H9 (cell line): ENCODE measurements around the gene FYCO1. TPM values are rescaled to one million over a fixed set of nuclear protein-coding genes. Genes with fewer than 3 reads are reported as not detected.

Experiments
- DNase-seq: peaks from one replicate; pipeline ENCODE4 v3.0.0-alpha.2; 2017
- H2AFZ ChIP-seq: one replicate; pipeline ENCODE4 v1.6.1; 2013; ENCODE audit warnings: mild to moderate bottlenecking, low read length, control low read depth, moderate library complexity
- H2AK5ac ChIP-seq: 2 replicates; pipeline ENCODE4 v1.6.1; 2013; ENCODE audit warnings: low read length, control low read depth, mixed read lengths; ENCODE audit not compliant: insufficient read length
- H2BK120ac ChIP-seq: one replicate; pipeline ENCODE4 v1.6.1; 2013; ENCODE audit warnings: low read depth, mild to moderate bottlenecking, low read length, control low read depth, inconsistent platforms; ENCODE audit not compliant: poor library complexity, severe bottlenecking
- H2BK12ac ChIP-seq: 2 replicates; pipeline ENCODE4 v1.6.1; 2013; ENCODE audit warnings: low read length, control low read depth, mixed read lengths, low read depth; ENCODE audit not compliant: insufficient read length
- H2BK15ac ChIP-seq: 2 replicates; pipeline ENCODE4 v1.6.1; 2013; ENCODE audit warnings: low read depth, low read length, control low read depth
- H2BK20ac ChIP-seq: one replicate; pipeline ENCODE4 v1.6.1; 2013; ENCODE audit warnings: low read depth, mild to moderate bottlenecking, low read length, control low read depth, inconsistent platforms; ENCODE audit not compliant: poor library complexity, severe bottlenecking
- H2BK5ac ChIP-seq: 2 replicates; pipeline ENCODE4 v1.6.1; 2013; ENCODE audit warnings: low read length, control low read depth, mixed read lengths; ENCODE audit not compliant: insufficient read length
- H3K14ac ChIP-seq: 2 replicates; pipeline ENCODE4 v1.6.1; 2013; ENCODE audit warnings: low read length, control low read depth; ENCODE audit not compliant: insufficient read depth
- H3K18ac ChIP-seq: 2 replicates; pipeline ENCODE4 v1.6.1; 2013; ENCODE audit warnings: low read depth, mild to moderate bottlenecking, mixed read lengths, low read length, control low read depth; ENCODE audit not compliant: insufficient read length
- H3K23ac ChIP-seq: 2 replicates; pipeline ENCODE4 v1.6.1; 2013; ENCODE audit warnings: low read length, control low read depth, mixed read lengths, low read depth; ENCODE audit not compliant: insufficient read length
- H3K23me2 ChIP-seq: 2 replicates; pipeline ENCODE4 v1.6.1; 2013; ENCODE audit warnings: low read depth, mild to moderate bottlenecking, mixed read lengths, low read length, control low read depth; ENCODE audit not compliant: insufficient read length, poor library complexity, severe bottlenecking
- H3K27ac ChIP-seq: 2 replicates; pipeline ENCODE4 v1.5.1; 2013; ENCODE audit warnings: low read length, control low read depth, mixed read lengths, low read depth; ENCODE audit not compliant: insufficient read length
- H3K27me3 ChIP-seq: 2 replicates; pipeline ENCODE4 v1.6.1; 2013; ENCODE audit warnings: low read length, control low read depth, inconsistent platforms; ENCODE audit not compliant: insufficient read depth
- H3K4ac ChIP-seq: 2 replicates; pipeline ENCODE4 v1.6.1; 2013; ENCODE audit warnings: low read depth, mild to moderate bottlenecking, control low read depth, inconsistent platforms, low read length, moderate library complexity
- H3K4me1 ChIP-seq: 2 replicates; pipeline ENCODE4 v1.6.1; 2013; ENCODE audit warnings: low read length, control low read depth, inconsistent platforms; ENCODE audit not compliant: insufficient read depth
- H3K4me2 ChIP-seq: 2 replicates; pipeline ENCODE4 v1.6.1; 2013; ENCODE audit warnings: low read length, control low read depth, mixed read lengths; ENCODE audit not compliant: insufficient read length, insufficient read depth
- H3K56ac ChIP-seq: 2 replicates; pipeline ENCODE4 v1.6.1; 2013; ENCODE audit warnings: low read depth, mild to moderate bottlenecking, mixed read lengths, low read length, control low read depth; ENCODE audit not compliant: insufficient read length
- H3K79me1 ChIP-seq: 2 replicates; pipeline ENCODE4 v1.6.1; 2013; ENCODE audit warnings: low read depth, mild to moderate bottlenecking, moderate library complexity, low read length, control low read depth, inconsistent platforms; ENCODE audit not compliant: insufficient read depth, poor library complexity, severe bottlenecking
- H3K79me2 ChIP-seq: 2 replicates; pipeline ENCODE4 v1.6.1; 2013; ENCODE audit warnings: low read length, control low read depth, inconsistent platforms; ENCODE audit not compliant: insufficient read depth
- H3K9ac ChIP-seq: 2 replicates; pipeline ENCODE4 v1.6.1; 2013; ENCODE audit warnings: low read length, control low read depth, mixed read lengths; ENCODE audit not compliant: insufficient read length; ENCODE audit errors: extremely low read depth
- H3K9me3 ChIP-seq: one replicate; pipeline ENCODE4 v1.6.1; 2013; ENCODE audit warnings: low read depth, low read length, inconsistent platforms; ENCODE audit not compliant: control insufficient read depth
- H3T11ph ChIP-seq: one replicate; pipeline ENCODE4 v1.6.1; 2013; ENCODE audit warnings: mild to moderate bottlenecking, low read length, control low read depth, inconsistent platforms
- H4K20me1 ChIP-seq: one replicate; pipeline ENCODE4 v1.6.1; 2013; ENCODE audit not compliant: control insufficient read depth, insufficient read length, insufficient read depth
- H4K5ac ChIP-seq: 2 replicates; pipeline ENCODE4 v1.6.1; 2013; ENCODE audit warnings: low read depth, mild to moderate bottlenecking, mixed read lengths, low read length, control low read depth; ENCODE audit not compliant: insufficient read length
- H4K8ac ChIP-seq: replicated peaks from 2 replicates; pipeline ENCODE4 v1.6.1; 2013; ENCODE audit warnings: low read length, control low read depth, mixed read lengths, low read depth; ENCODE audit not compliant: insufficient read length
- H4K91ac ChIP-seq: 2 replicates; pipeline ENCODE4 v1.6.1; 2013; ENCODE audit warnings: low read depth, mild to moderate bottlenecking, moderate library complexity, mixed read lengths, low read length, control low read depth; ENCODE audit not compliant: insufficient read length
- H3K27ac Mint-ChIP-seq, 3 experiments: 2 replicates in 2 of 3; 3 replicates in 1 of 3; pipeline ENCODE4 v1.8.0; 2020 to 2021; ENCODE audit warnings: mixed read lengths in 3 of 3, mild to moderate bottlenecking in 1 of 3, moderate library complexity in 1 of 3
- H3K27me3 Mint-ChIP-seq: 2 replicates; pipeline ENCODE4 v1.8.0; 2021; ENCODE audit warnings: low read depth, mild to moderate bottlenecking, moderate library complexity, mixed read lengths
- H3K36me3 Mint-ChIP-seq, 3 experiments: 2 replicates in 2 of 3; 3 replicates in 1 of 3; pipeline ENCODE4 v1.8.0; 2020 to 2021; ENCODE audit warnings: low read depth in 3 of 3, mixed read lengths in 3 of 3; ENCODE audit not compliant: insufficient read depth in 1 of 3
- H3K4me1 Mint-ChIP-seq, 2 experiments: 2 replicates each; pipeline ENCODE4 v1.8.0; 2020; ENCODE audit warnings: mixed read lengths in 2 of 2
- H3K4me3 Mint-ChIP-seq, 2 experiments: 2 replicates in 1 of 2; 3 replicates in 1 of 2; pipeline ENCODE4 v1.8.0; 2020 to 2021; ENCODE audit warnings: mild to moderate bottlenecking in 2 of 2, mixed read lengths in 2 of 2, moderate library complexity in 1 of 2
- H3K9me3 Mint-ChIP-seq, 2 experiments: 2 replicates in 1 of 2; 3 replicates in 1 of 2; pipeline ENCODE4 v1.8.0; 2020; ENCODE audit warnings: mild to moderate bottlenecking in 2 of 2, mixed read lengths in 2 of 2, moderate library complexity in 1 of 2
- CTCF ChIP-seq: fragments of 200-600 bp; sonication (generic); conservative IDR thresholded peaks from 3 replicates; pipeline ENCODE4 v1.8.0; 2021; ENCODE audit warnings: antibody characterized with exemption, mild to moderate bottlenecking
- WGBS: extraction: QIAGEN DNeasy Blood & Tissue Kit; methylation state at CpG from one replicate; pipeline ENCODE4 v1.1.7; 2013; ENCODE audit warnings: missing lambda C conversion rate, low lambda C conversion rate, mixed read lengths; ENCODE audit not compliant: insufficient read length; ENCODE audit errors: extremely low coverage; 5-methylcytosine and 5-hydroxymethylcytosine counted together
- total RNA-seq: library from RNA; stranded (reverse); gene quantifications from 2 replicates; pipeline ENCODE4 v1.2.1, GENCODE V29; 2021

The FYCO1 gene
- total RNA-seq, 1 experiment from 2014 or later, result 10.4 TPM

GRCh38 chr3:45968706-45969105 lies 26.9 kb downstream of the FYCO1 start:
- Histone ChIP-seq H4K20me1 (no peaks in the 10 kb centered on the region), H2BK20ac (no peak overlapping the region), H3K9ac (no peak overlapping the region), H3K14ac (no peak overlapping the region), H4K8ac (no peak overlapping the region), H3K23me2 (no peaks in the 10 kb centered on the region), H4K5ac (no peak overlapping the region), H3K4ac (no peak overlapping the region), H3K4me1 (no peaks in the 10 kb centered on the region), H2BK15ac (no peak overlapping the region), H2AFZ (no peak overlapping the region), H3K9me3 (no peaks in the 10 kb centered on the region), H3K27ac (no peak overlapping the region), H3K18ac (no peak overlapping the region), H3K27me3 (no peaks in the 10 kb centered on the region), H2BK120ac (no peak overlapping the region), H3K4me2 (no peak overlapping the region), H2BK5ac (no peak overlapping the region), H2BK12ac (no peak overlapping the region), H4K91ac (no peak overlapping the region), H3K79me2 (no peaks in the 10 kb centered on the region), H3K23ac (no peak overlapping the region), H3K79me1 (no peaks in the 10 kb centered on the region), H2AK5ac (no peak overlapping the region), H3T11ph (no peak overlapping the region), H3K56ac (no peak overlapping the region)
- TF ChIP-seq CTCF, result no peak
- Mint-ChIP-seq H3K36me3 (peaks cover 16 to 80% (median 74%) of the 10 kb centered on the region in 3 experiments; a peak in 6 of 7 replicates), H3K9me3 (no peaks in the 10 kb centered on the region), H3K27me3 (peaks cover 1% of the 10 kb centered on the region; the same call in 1 of the 2 replicates), H3K4me1 (no peaks in the 10 kb centered on the region), H3K4me3 (no peak overlapping the region), H3K27ac (peak overlapping the region in 2 of 3 experiments; percentile 41 to 61; a peak in 1 of 7 replicates)
- no CpG with 5 or more reads among the region's 2 CpGs for WGBS
- no peak for DNase-seq
